NCI-H345 treated with DMSO at 0.1 percent for 48 hours (cell line): ENCODE measurements around the gene NAP1L4.
"Not testable (repeated sequence)": the region's sequence is repeated elsewhere in the genome, so short reads cannot be mapped to it uniquely, and the experiment has no call there.

ENCODE experiments used
- DNase-seq: peaks from one replicate; lab custom pipeline; 2025; ENCODE audit not compliant: unreplicated experiment; lab: John Stamatoyannopoulos, UW

The NAP1L4 gene

GRCh38 chr11:2940147-2940920 is 51.8 kb downstream of the NAP1L4 start:
- DNase-seq = no peak

- not testable (repeated sequence) for DNase-seq
These were observed 53.4 kb downstream of the NAP1L4 start for GRCh38 chr11:2938458-2939418.

GRCh38 chr11:2937641-2938457 is 54.3 kb downstream of the NAP1L4 start:
- DNase-seq = not testable (repeated sequence)

- no peak for DNase-seq
These were observed 57.4 kb downstream of the NAP1L4 start for GRCh38 chr11:2934611-2935239.

- no peak for DNase-seq
These were observed 58.0 kb downstream of the NAP1L4 start for GRCh38 chr11:2934021-2934550.

GRCh38 chr11:2933375-2934020 is 58.6 kb downstream of the NAP1L4 start:
- no peak for DNase-seq

- DNase-seq = no peak
These were observed 59.3 kb downstream of the NAP1L4 start for GRCh38 chr11:2932850-2933251.

- no peak for DNase-seq
These were observed 60.1 kb downstream of the NAP1L4 start for GRCh38 chr11:2931771-2932738.

GRCh38 chr11:2931420-2931746 is 60.7 kb downstream of the NAP1L4 start:
- DNase-seq = no peak

- peak; percentile 12 for DNase-seq
These were observed 61.3 kb downstream of the NAP1L4 start for GRCh38 chr11:2930704-2931419.

- DNase-seq = no peak
These were observed 62.0 kb downstream of the NAP1L4 start for GRCh38 chr11:2929950-2930703.

- no peak for DNase-seq
These were observed 62.6 kb downstream of the NAP1L4 start for GRCh38 chr11:2929531-2929949.

GRCh38 chr11:2928605-2929530 is 63.3 kb downstream of the NAP1L4 start, which contains the start of gene PHLDA2:
PHLDA2 (minus strand) TSS chr11:2929420; CDS start chr11:2929364, 56 bp downstream.
- DNase-seq = no peak

- DNase-seq = no peak
These were observed 64.1 kb downstream of the NAP1L4 start for GRCh38 chr11:2927851-2928604.

- no peak for DNase-seq
These were observed 64.9 kb downstream of the NAP1L4 start for GRCh38 chr11:2927121-2927800.
